K562 (cell line): ENCODE data around the gene LYVE1. TPM values are rescaled to one million over a fixed set of nuclear protein-coding genes. Genes with fewer than 3 reads are reported as not detected.

Experiments
- AFF1 ChIP-seq, 2 experiments: fragments of 450-650 bp; IDR thresholded peaks; 2 replicates each; pipeline ENCODE4 v1.6.1; 2018; ENCODE audit warnings: mild to moderate bottlenecking in 2 of 2, low read depth in 1 of 2; ENCODE audit not compliant: partially characterized antibody in 2 of 2
- CBX3 ChIP-seq, 2 experiments: IDR thresholded peaks; 1 replicate in 1 of 2; 2 replicates in 1 of 2; pipeline ENCODE4 v1.6.1; 2012; ENCODE audit warnings: inconsistent platforms in 2 of 2, low read length in 2 of 2, borderline replicate concordance in 1 of 2, control low read depth in 1 of 2
- E2F8 ChIP-seq: fragments of 450-650 bp; IDR thresholded peaks from 2 replicates; pipeline ENCODE4 v1.7.1; 2018; ENCODE audit warnings: mild to moderate bottlenecking, low read depth; ENCODE audit not compliant: partially characterized antibody
- FOXK1 ChIP-seq: sonication (generic); formaldehyde crosslinking; IDR thresholded peaks from 2 replicates; pipeline ENCODE4 v1.8.0; 2022; ENCODE audit warnings: missing genetic modification reagents, mild to moderate bottlenecking, borderline replicate concordance
- FOXM1 ChIP-seq, 2 experiments: fragments of 450-650 bp in 1 of 2; sonication (generic) in 1 of 2; formaldehyde crosslinking in 1 of 2; IDR thresholded peaks; 2 replicates each; pipeline versions ENCODE4 v1.6.1 to v1.9.0; 2017 to 2022; ENCODE audit warnings: low read depth in 2 of 2, mild to moderate bottlenecking in 2 of 2, missing genetic modification reagents in 1 of 2, moderate library complexity in 1 of 2
- HDAC1 ChIP-seq, 2 experiments: fragments of 450-650 bp; IDR thresholded peaks; 2 replicates each; pipeline ENCODE4 v1.6.1; 2016 to 2017; ENCODE audit warnings: inconsistent platforms in 1 of 2, mild to moderate bottlenecking in 1 of 2, moderate library complexity in 1 of 2
- NFE2L1 ChIP-seq: fragments of 450-650 bp; IDR thresholded peaks from 2 replicates; pipeline ENCODE4 v1.6.1; 2016; ENCODE audit warnings: missing genetic modification characterization, low read depth, mild to moderate bottlenecking, missing compliant biosample characterization, moderate library complexity, borderline replicate concordance
- SMAD4 ChIP-seq: fragments of 250-450 bp; sonication (Bioruptor Pico); conservative IDR thresholded peaks from 2 replicates; pipeline ENCODE4 v1.8.0; 2021; ENCODE audit warnings: inconsistent platforms, mild to moderate bottlenecking, moderate library complexity
- SREBF2 ChIP-seq: sonication (generic); formaldehyde crosslinking; IDR thresholded peaks from 2 replicates; pipeline ENCODE4 v1.4.0; 2020; ENCODE audit warnings: mild to moderate bottlenecking, missing genetic modification reagents
- ZFPM2 ChIP-seq: fragments of 250-450 bp; sonication (Bioruptor Pico); IDR thresholded peaks from 2 replicates; pipeline ENCODE4 v1.5.1; 2022; ENCODE audit warnings: mild to moderate bottlenecking
- ZNF24 ChIP-seq: fragments of 450-650 bp; IDR thresholded peaks from 2 replicates; pipeline ENCODE4 v1.6.1; 2016
- ZNF395 ChIP-seq: fragments of 200-800 bp; sonication (Bioruptor generic); IDR thresholded peaks from 2 replicates; pipeline ENCODE4 v1.6.1; 2017; ENCODE audit warnings: missing genetic modification characterization, missing compliant biosample characterization
- ZNF511 ChIP-seq: sonication (generic); formaldehyde crosslinking; IDR thresholded peaks from 2 replicates; pipeline ENCODE4 v1.8.0; 2022; ENCODE audit warnings: mild to moderate bottlenecking, missing genetic modification reagents
- ZNF518B ChIP-seq: fragments of 250-450 bp; sonication (Bioruptor Pico); IDR thresholded peaks from 2 replicates; pipeline ENCODE4 v1.5.0; 2021; ENCODE audit warnings: mild to moderate bottlenecking, moderate library complexity
- ZNF57 ChIP-seq: fragments of 450-650 bp; formaldehyde crosslinking; IDR thresholded peaks from 2 replicates; pipeline ENCODE4 v1.4.0; 2020; ENCODE audit warnings: mild to moderate bottlenecking, moderate library complexity
- polyA plus RNA-seq, 8 experiments: library from polyadenylated mRNA; depleted of rRNA in 4 of 8; stranded (reverse) in 5 of 8; unstranded in 3 of 8; fragments of >200 nt; fragmentation: Nextera tagmentation in 2 of 8; fragmentation: Illumina TruSeq in 1 of 8; extraction: Ambion mirVana in 2 of 8; extraction: Trizol in 1 of 8; gene quantifications; 2 replicates each; pipeline versions ENCODE4 v1.2.1 to v1.2.3, GENCODE V29; 2011 to 2014; ENCODE audit warnings: inconsistent platforms in 1 of 8, missing spikeins in 1 of 8
- total RNA-seq, 7 experiments: library from RNA; depleted of rRNA in 6 of 7; stranded (reverse); fragments of >200 nt in 6 of 7; fragmentation: Illumina TruSeq in 2 of 7; extraction: Trizol in 2 of 7; gene quantifications; 2 replicates each; pipeline versions ENCODE4 v1.2.1 to v1.2.3, GENCODE V29; 2011 to 2021; ENCODE audit warnings: low replicate concordance in 1 of 7

Gene LYVE1
- total and polyA plus RNA-seq, 9 of the 15 experiments (the other 6 are each of a cell fraction or from before 2014, with no cell fraction given): 0.06 to 1.1 (median 0.14) TPM; not detected in 1

- TF ChIP-seq AFF1 (IDR thresholded peaks at IDR 0.05; ENCODE audit: low read depth in 1 of 2, partially characterized antibody in 2 of 2) (peak in 1 of 2 experiments; percentile 69), ZNF24 (no peak), FOXM1 (IDR thresholded peaks at IDR 0.05; ENCODE audit: low read depth) (peak; percentile 54; the same call in 1 of the 2 replicates), FOXM1 (CRISPR knock-in tag; IDR thresholded peaks at IDR 0.05; ENCODE audit: low read depth) (no peak), E2F8 (no peak), ZNF511 (CRISPR knock-in tag) (no peak), NFE2L1 (no peak), CBX3 (IDR thresholded peaks at IDR 0.05; ENCODE audit: borderline replicate concordance in 1 of 2, low read length in 2 of 2) (no peak), ZNF395 (no peak), SMAD4 (CRISPR knock-in tag) (no peak), ZFPM2 (CRISPR knock-in tag) (no peak), FOXK1 (CRISPR knock-in tag) (no peak), HDAC1 (IDR thresholded peaks at IDR 0.05) (peak in 1 of 2 experiments; percentile 92; a peak in 2 of 4 replicates), SREBF2 (CRISPR knock-in tag) (no peak), ZNF57 (CRISPR knock-in tag) (no peak), ZNF518B (CRISPR knock-in tag) (no peak)
Measured at GRCh38 chr11:10588904-10589303, 20.4 kb upstream of the LYVE1 start (continued).
